HCT116 (cell line): ENCODE measurements around the gene RAB8A.

Experiments used
- CTCF ChIP-seq, 3 experiments: fragments of 200-600 bp in 1 of 3; sonication (generic) in 1 of 3; IDR thresholded peaks in 2 of 3; conservative IDR thresholded peaks in 1 of 3; 2 replicates each; pipeline ENCODE4 v1.5.1; 2012 to 2017; ENCODE audit warnings: low read depth in 2 of 3, low read length in 2 of 3, antibody characterized with exemption in 1 of 3, borderline replicate concordance in 1 of 3, control low read depth in 1 of 3, mild to moderate bottlenecking in 1 of 3, mixed read lengths in 1 of 3, mixed run types in 1 of 3, moderate library complexity in 1 of 3; ENCODE audit not compliant: insufficient read depth in 1 of 3
- EZH2 ChIP-seq: fragments of 200-600 bp; sonication (generic); IDR thresholded peaks from 2 replicates; pipeline ENCODE4 v1.6.1; 2017; ENCODE audit warnings: antibody characterized with exemption, mixed run types
- POLR2A ChIP-seq: IDR thresholded peaks from 2 replicates; pipeline ENCODE4 v1.7.0; 2011; ENCODE audit warnings: borderline replicate concordance; ENCODE audit not compliant: insufficient read depth, insufficient read length; ENCODE audit errors: extremely low read depth
- POLR2AphosphoS5 ChIP-seq: IDR thresholded peaks from 2 replicates; pipeline ENCODE4 v1.6.1; 2011; ENCODE audit warnings: mild to moderate bottlenecking, low read depth, low read length, moderate library complexity
- SRF ChIP-seq: IDR thresholded peaks from 2 replicates; pipeline ENCODE4 v1.6.1; 2012; ENCODE audit warnings: low read depth
- YY1 ChIP-seq: IDR thresholded peaks from 2 replicates; pipeline ENCODE4 v1.6.1; 2011; ENCODE audit warnings: low read length, low read depth, moderate library complexity, mild to moderate bottlenecking; ENCODE audit not compliant: insufficient replicate concordance; ENCODE audit errors: extremely low read depth

GRCh38 chr19:16111909-16112752 is 442 bp downstream of the RAB8A start:
- no peak for TF ChIP-seq CTCF (IDR thresholded peaks at IDR 0.05 in 2 of 3, conservative IDR thresholded peaks at IDR 0.05 in 1 of 3; ENCODE audit: borderline replicate concordance in 1 of 3, insufficient read depth in 1 of 3, low read depth in 2 of 3, low read length in 2 of 3)
- peak; percentile 61 for TF ChIP-seq POLR2A
- no peak for TF ChIP-seq SRF
- no peak for TF ChIP-seq EZH2
- no peak for TF ChIP-seq YY1
- peak; percentile 80 for TF ChIP-seq POLR2AphosphoS5
